Measurements from ENCODE around the gene FARSB.
A peak's percentile ranks its signal among the peaks of the same experiment; 100 is the strongest.
"Not testable (repeated sequence)": the region's sequence is repeated elsewhere in the genome, so short reads cannot be mapped to it uniquely, and the experiment has no call there.

The FARSB gene

GRCh38 chr2:222603501-222603900 is 52.4 kb downstream of the FARSB start:
- no peak for DNase-seq

- DNase-seq = no peak
Measured at GRCh38 chr2:222598611-222599010, 57.3 kb downstream of the FARSB start.

GRCh38 chr2:222595581-222595980 is 60.3 kb downstream of the FARSB start:
- DNase-seq = no peak

- no peak for DNase-seq
Measured at GRCh38 chr2:222594679-222595078, 61.2 kb downstream of the FARSB start.

GRCh38 chr2:222592176-222592575 is 63.7 kb downstream of the FARSB start:
- no peak for DNase-seq

GRCh38 chr2:222591661-222592060 is 64.2 kb downstream of the FARSB start:
- no peak for DNase-seq

GRCh38 chr2:222584589-222584988 is 71.3 kb downstream of the FARSB start:
- DNase-seq = not testable (repeated sequence)

- no peak for DNase-seq
Measured at GRCh38 chr2:222582928-222583327, 73.0 kb downstream of the FARSB start.

GRCh38 chr2:222577341-222577740 is 78.6 kb downstream of the FARSB start:
- no peak for DNase-seq

GRCh38 chr2:222576171-222577081 is 79.5 kb downstream of the FARSB start:
- no peak for DNase-seq

- no peak for DNase-seq
Measured at GRCh38 chr2:222575618-222576017, 80.3 kb downstream of the FARSB start.

GRCh38 chr2:222572751-222573174 is 83.1 kb downstream of the FARSB start:
- peak; percentile 16 for DNase-seq

- no peak for DNase-seq
Measured at GRCh38 chr2:222572264-222572721, 83.6 kb downstream of the FARSB start.

- DNase-seq = no peak
Measured at GRCh38 chr2:222569826-222570225, 86.1 kb downstream of the FARSB start.

GRCh38 chr2:222568865-222569264 is 87.0 kb downstream of the FARSB start:
- DNase-seq = no peak

- DNase-seq = no peak
Measured at GRCh38 chr2:222566229-222566628, 89.7 kb downstream of the FARSB start.

GRCh38 chr2:222563936-222564335 is 92.0 kb downstream of the FARSB start:
- DNase-seq = no peak

GRCh38 chr2:222563106-222563718 is 92.7 kb downstream of the FARSB start:
- DNase-seq = no peak

- DNase-seq = peak; percentile 52
Measured at GRCh38 chr2:222561817-222562645, 93.9 kb downstream of the FARSB start.

GRCh38 chr2:222561151-222561550 is 94.7 kb downstream of the FARSB start:
- no peak for DNase-seq

- no peak for DNase-seq
Measured at GRCh38 chr2:222554517-222554916, 101.4 kb downstream of the FARSB start.

- DNase-seq = peak; percentile 18
Measured at GRCh38 chr2:222548992-222549391, 106.9 kb downstream of the FARSB start.

- no peak for DNase-seq
Measured at GRCh38 chr2:222547083-222547482, 108.8 kb downstream of the FARSB start.
